GM21381 (cell line): Measurements from ENCODE around the gene DIPK1C.

Experiments
- ATAC-seq: cut with Tn5 transposase; IDR thresholded peaks from one replicate; pipeline ENCODE4 v1.9.1; 2021; ENCODE audit warnings: mild to moderate bottlenecking, moderate library complexity; ENCODE audit not compliant: unreplicated experiment

DIPK1C gene

GRCh38 chr18:74454279-74454751, 2.8 kb downstream of the DIPK1C start:
- no peak for ATAC-seq

- no peak for ATAC-seq
These were observed 3.4 kb downstream of the DIPK1C start for GRCh38 chr18:74453642-74454198.

- ATAC-seq, result no peak
These were observed 4.0 kb downstream of the DIPK1C start for GRCh38 chr18:74453016-74453566.

- no peak for ATAC-seq
These were observed 6.0 kb downstream of the DIPK1C start for GRCh38 chr18:74451148-74451547.

GRCh38 chr18:74450626-74451025, 6.5 kb downstream of the DIPK1C start:
- no peak for ATAC-seq

GRCh38 chr18:74447404-74448152, 9.5 kb downstream of the DIPK1C start:
- ATAC-seq, result no peak

- ATAC-seq, result no peak
These were observed 10.3 kb downstream of the DIPK1C start for GRCh38 chr18:74446631-74447403.

- no peak for ATAC-seq
These were observed 10.9 kb downstream of the DIPK1C start for GRCh38 chr18:74446178-74446577.

GRCh38 chr18:74445585-74445984, 11.5 kb downstream of the DIPK1C start:
- ATAC-seq, result no peak

GRCh38 chr18:74444104-74444503, 13.0 kb downstream of the DIPK1C start:
- no peak for ATAC-seq

GRCh38 chr18:74440808-74441427, 16.2 kb downstream of the DIPK1C start:
- ATAC-seq, result no peak

- no peak for ATAC-seq
These were observed 19.0 kb downstream of the DIPK1C start for GRCh38 chr18:74438091-74438490.

- no peak for ATAC-seq
These were observed 20.8 kb downstream of the DIPK1C start for GRCh38 chr18:74436158-74436769.

GRCh38 chr18:74435740-74436139, 21.4 kb downstream of the DIPK1C start:
- ATAC-seq, result no peak

GRCh38 chr18:74434466-74434865, 22.6 kb downstream of the DIPK1C start:
- ATAC-seq, result no peak

GRCh38 chr18:74430806-74431571, 26.1 kb downstream of the DIPK1C start:
- ATAC-seq, result no peak

- no peak for ATAC-seq
These were observed 26.9 kb downstream of the DIPK1C start for GRCh38 chr18:74430231-74430630.

GRCh38 chr18:74429096-74429495, 28.0 kb downstream of the DIPK1C start:
- ATAC-seq, result no peak

GRCh38 chr18:74427442-74428112, 29.5 kb downstream of the DIPK1C start:
- no peak for ATAC-seq
